ENCODE data around the gene SSX2IP. TPM values are rescaled to one million over a fixed set of nuclear protein-coding genes. Genes with fewer than 3 reads are reported as not detected.

The SSX2IP gene
- total RNA-seq, 1 donor from 2014 or later, result 2.3 TPM

- TF ChIP-seq CTCF (IDR thresholded peaks at IDR 0.05), result no peak
- no peak overlapping the region for H3K4me3 ChIP-seq
- intact Hi-C loops (cut with DNase I), result no loop called here
- no peaks in the 10 kb centered on the region for H3K9me3 ChIP-seq
- H3K4me1 ChIP-seq, result no peaks in the 10 kb centered on the region
- H3K36me3 ChIP-seq, result no peaks in the 10 kb centered on the region
- DNase-seq (ENCODE audit: low spot score in 2 of 2), result no peak
- H3K27me3 ChIP-seq, result no peaks in the 10 kb centered on the region
- H3K27ac ChIP-seq, result no peak overlapping the region
These were observed 22.1 kb upstream of the SSX2IP start for GRCh38 chr1:84712276-84712874.

- DNase-seq (ENCODE audit: low spot score in 2 of 2), result no peak
- no peaks in the 10 kb centered on the region for H3K27me3 ChIP-seq
- intact Hi-C loops (cut with DNase I), result no loop called here
- TF ChIP-seq CTCF (IDR thresholded peaks at IDR 0.05), result no peak
- H3K9me3 ChIP-seq, result no peaks in the 10 kb centered on the region
- H3K4me1 ChIP-seq, result no peaks in the 10 kb centered on the region
- H3K36me3 ChIP-seq, result no peaks in the 10 kb centered on the region
- no peak overlapping the region for H3K27ac ChIP-seq
- H3K4me3 ChIP-seq, result no peak overlapping the region
These were observed 21.6 kb upstream of the SSX2IP start for GRCh38 chr1:84711869-84712268.

GRCh38 chr1:84711121-84711520 is 20.9 kb upstream of the SSX2IP start:
- Histone ChIP-seq H3K36me3 (no peaks in the 10 kb centered on the region), H3K27ac (no peak overlapping the region), H3K4me3 (no peak overlapping the region), H3K9me3 (no peaks in the 10 kb centered on the region), H3K4me1 (no peaks in the 10 kb centered on the region), H3K27me3 (no peaks in the 10 kb centered on the region)
- intact Hi-C loops (cut with DNase I), result no loop called here
- TF ChIP-seq CTCF (IDR thresholded peaks at IDR 0.05), result no peak
- no peak for DNase-seq (ENCODE audit: low spot score in 2 of 2)

GRCh38 chr1:84709131-84709530 is 18.9 kb upstream of the SSX2IP start:
- Histone ChIP-seq H3K27ac (no peak overlapping the region), H3K27me3 (no peaks in the 10 kb centered on the region), H3K36me3 (no peaks in the 10 kb centered on the region), H3K4me3 (no peak overlapping the region), H3K9me3 (no peaks in the 10 kb centered on the region), H3K4me1 (no peaks in the 10 kb centered on the region)
- DNase-seq (ENCODE audit: low spot score in 2 of 2), result no peak
- intact Hi-C loops (cut with DNase I), result no loop called here
- no peak for TF ChIP-seq CTCF (IDR thresholded peaks at IDR 0.05)

- Histone ChIP-seq H3K4me3 (no peak overlapping the region), H3K9me3 (no peaks in the 10 kb centered on the region), H3K36me3 (no peaks in the 10 kb centered on the region), H3K27me3 (no peaks in the 10 kb centered on the region), H3K27ac (no peak overlapping the region), H3K4me1 (no peaks in the 10 kb centered on the region)
- no peak for TF ChIP-seq CTCF (IDR thresholded peaks at IDR 0.05)
- no peak for DNase-seq (ENCODE audit: low spot score in 2 of 2)
- intact Hi-C loops (cut with DNase I), result no loop called here
These were observed 17.8 kb upstream of the SSX2IP start for GRCh38 chr1:84708031-84708430.

- no peak for DNase-seq (ENCODE audit: low spot score in 2 of 2)
- H3K4me3 ChIP-seq, result no peak overlapping the region
- no peaks in the 10 kb centered on the region for H3K9me3 ChIP-seq
- no peaks in the 10 kb centered on the region for H3K27me3 ChIP-seq
- H3K4me1 ChIP-seq, result peaks cover 0 to 4% of the 10 kb centered on the region in 2 donors
- H3K36me3 ChIP-seq, result no peaks in the 10 kb centered on the region
- intact Hi-C loops (cut with DNase I), result no loop called here
- TF ChIP-seq CTCF (IDR thresholded peaks at IDR 0.05), result no peak
- no peak overlapping the region for H3K27ac ChIP-seq
These were observed 15.3 kb upstream of the SSX2IP start for GRCh38 chr1:84705513-84705912.
